GM12878 (cell line): ENCODE measurements around the gene PLEKHH1. TPM values are rescaled to one million over a fixed set of nuclear protein-coding genes. Genes with fewer than 3 reads are reported as not detected.

Experiments
- ATAC-seq: fragments of 200-7000 bp; cut with Tn5 transposase; 3 replicates; pipeline ENCODE4 v1.9.1; 2020; ENCODE audit warnings: mild to moderate bottlenecking, moderate library complexity
- BruUV-seq: library from RNA; stranded (reverse); fragments of 400-500 nt; replicated peaks from 2 replicates; lab custom pipeline; 2021; lab: Mats Ljungman, UMichigan
- CTCF ChIA-PET: fragments of 300-600 bp; sonication (Branson Sonifier 250); formaldehyde crosslinking; extraction: SDS; loops from one replicate; lab custom pipeline; 2021; ENCODE audit warnings: inconsistent platforms; lab: Yijun Ruan, JAX
- POLR2A ChIA-PET: fragments of 350-600 bp; formaldehyde crosslinking; extraction: SDS; loops from one replicate; lab custom pipeline; 2021; ENCODE audit warnings: inconsistent platforms; lab: Charles Lee
- RAD21 ChIA-PET: fragments of 300-600 bp; sonication (Branson Sonifier 250); formaldehyde crosslinking; loops from one replicate; lab custom pipeline; 2023; ENCODE audit warnings: antibody characterized with exemption; ENCODE audit not compliant: unreplicated experiment; lab: Charles Lee
- SMC1A ChIA-PET: fragments of 300-600 bp; sonication (Branson Sonifier 250); formaldehyde crosslinking; loops from one replicate; lab custom pipeline; 2023; ENCODE audit not compliant: unreplicated experiment, uncharacterized antibody; lab: Charles Lee
- DNase-seq: peaks from one replicate; pipeline ENCODE4 v3.0.0-alpha.2; 2011; ENCODE audit warnings: low read depth, low spot score
- FAIRE-seq: peaks from 3 replicates; lab custom pipeline; 2011; peaks lifted over from hg19 to GRCh38; lab: Jason Lieb, UNC
- H2AFZ ChIP-seq: 2 replicates; pipeline ENCODE4 v1.6.0; 2011; ENCODE audit warnings: low read depth, low read length, control low read depth; ENCODE audit not compliant: control insufficient read depth
- H3K27ac ChIP-seq: 2 replicates; pipeline ENCODE4 v1.5.1; 2011; ENCODE audit warnings: control low read depth; ENCODE audit not compliant: control insufficient read depth, insufficient read depth
- H3K27me3 ChIP-seq, 2 experiments: replicated peaks in 1 of 2; 2 replicates each; pipeline versions ENCODE4 v1.6.0 to v1.6.1; 2011; ENCODE audit warnings: low read length in 1 of 2; ENCODE audit not compliant: control insufficient read depth in 2 of 2, insufficient read depth in 2 of 2
- H3K36me3 ChIP-seq, 2 experiments: 2 replicates each; pipeline ENCODE4 v1.5.1; 2011; ENCODE audit warnings: low read length in 1 of 2; ENCODE audit not compliant: control insufficient read depth in 2 of 2, insufficient read depth in 2 of 2
- H3K4me1 ChIP-seq: 2 replicates; pipeline ENCODE4 v1.6.1; 2011; ENCODE audit warnings: mild to moderate bottlenecking, low read length, moderate library complexity, mixed read lengths; ENCODE audit not compliant: control insufficient read depth, insufficient read depth
- H3K4me2 ChIP-seq: 2 replicates; pipeline ENCODE4 v1.6.0; 2011; ENCODE audit warnings: control low read depth; ENCODE audit not compliant: control insufficient read depth, insufficient read depth
- H3K4me3 ChIP-seq: fragments of 200-600 bp; sonication (generic); 2 replicates; pipeline ENCODE4 v1.5.1; 2016
- H3K79me2 ChIP-seq: 2 replicates; pipeline ENCODE4 v1.6.0; 2011; ENCODE audit warnings: low read length; ENCODE audit not compliant: control insufficient read depth, insufficient read depth
- H3K9ac ChIP-seq: 2 replicates; pipeline ENCODE4 v1.8.0; 2011; ENCODE audit warnings: low read length, control low read depth, mixed read lengths; ENCODE audit not compliant: control insufficient read depth, insufficient read depth
- H3K9me3 ChIP-seq: replicated peaks from 3 replicates; pipeline ENCODE4 v1.5.1; 2011; ENCODE audit warnings: mild to moderate bottlenecking, low read length; ENCODE audit not compliant: control insufficient read depth, insufficient read depth
- H4K20me1 ChIP-seq: 2 replicates; pipeline ENCODE4 v1.6.0; 2011; ENCODE audit not compliant: control insufficient read depth, insufficient read depth
- ASH2L ChIP-seq: fragments of 300-600, 200-600 bp; sonication (generic); IDR thresholded peaks from 2 replicates; pipeline ENCODE4 v1.6.1; 2017; ENCODE audit warnings: low read depth, mild to moderate bottlenecking, borderline replicate concordance
- JUNB ChIP-seq: IDR thresholded peaks from 2 replicates; pipeline ENCODE4 v1.6.1; 2016; ENCODE audit warnings: antibody characterized with exemption, mild to moderate bottlenecking
- NFIC ChIP-seq: IDR thresholded peaks from 2 replicates; pipeline ENCODE4 v1.6.1; 2012; ENCODE audit warnings: low read depth, mild to moderate bottlenecking, inconsistent platforms, low read length, moderate library complexity
- NR2C1 ChIP-seq: fragments of 450-650 bp; IDR thresholded peaks from 2 replicates; pipeline ENCODE4 v1.6.1; 2017; ENCODE audit warnings: antibody characterized with exemption, mild to moderate bottlenecking, moderate library complexity
- RBBP5 ChIP-seq: fragments of 200-600 bp; sonication (generic); conservative IDR thresholded peaks from 2 replicates; pipeline ENCODE4 v1.6.1; 2016
- RCOR1 ChIP-seq: conservative IDR thresholded peaks from 2 replicates; pipeline ENCODE4 v1.6.1; 2012; ENCODE audit warnings: low read depth, low read length, improper control_type of control experiment
- SMC3 ChIP-seq: IDR thresholded peaks from 2 replicates; pipeline ENCODE4 v1.6.1; 2011; ENCODE audit warnings: low read length, improper control_type of control experiment, borderline replicate concordance
- STAT3 ChIP-seq: IDR thresholded peaks from 2 replicates; pipeline ENCODE4 v1.6.1; 2011; ENCODE audit warnings: low read depth, low read length, improper control_type of control experiment
- TAF1 ChIP-seq: IDR thresholded peaks from 2 replicates; pipeline ENCODE4 v1.6.1; 2011; ENCODE audit warnings: mild to moderate bottlenecking, low read depth, low read length, borderline replicate concordance
- WGBS: methylation state at CpG from one replicate; pipeline ENCODE4 v1.1.6; 2016; ENCODE audit warnings: low lambda C conversion rate; ENCODE audit not compliant: insufficient replicate concordance, insufficient coverage; ENCODE audit errors: missing lambda C conversion rate; 5-methylcytosine and 5-hydroxymethylcytosine counted together
- in situ Hi-C: fragments of 300-500 bp; cut with MboI; formaldehyde crosslinking; loops from 9 replicates; pipeline ENCODE4 v1.14.3; 2018; ENCODE audit warnings: mixed read lengths
- intact Hi-C: fragments of 100-400 bp; cut with micrococcal nuclease; formaldehyde crosslinking; loops from one replicate; pipeline ENCODE4 v1.14.2; 2022; ENCODE audit not compliant: unreplicated experiment
- polyA plus RNA-seq, 11 experiments: library from polyadenylated mRNA; depleted of rRNA in 4 of 11; unstranded in 6 of 11; stranded (reverse) in 5 of 11; fragments of >200 nt; fragmentation: Nextera tagmentation in 4 of 11; fragmentation: Illumina TruSeq in 1 of 11; extraction: Ambion mirVana in 4 of 11; extraction: Trizol in 1 of 11; gene quantifications; 1 replicate in 1 of 11; 2 replicates in 10 of 11; pipeline versions ENCODE4 v1.2.1 to v1.2.3, GENCODE V29; 2011 to 2016; ENCODE audit warnings: inconsistent platforms in 2 of 11, missing spikeins in 2 of 11, low read depth in 1 of 11
- total RNA-seq, 4 experiments: library from RNA; depleted of rRNA in 3 of 4; stranded (reverse); fragments of >200 nt in 3 of 4; fragmentation: Illumina TruSeq in 1 of 4; extraction: Trizol in 1 of 4; gene quantifications; 2 replicates each; pipeline versions ENCODE4 v1.2.1 to v1.2.3, GENCODE V29; 2013 to 2021
- TF ChIP-seq, protein P1 (sequence below): IDR thresholded peaks from 2 replicates; pipeline ENCODE4 v1.6.1; 2011; ENCODE audit warnings: mild to moderate bottlenecking, low read depth, low read length, moderate library complexity; ENCODE audit not compliant: insufficient replicate concordance

The PLEKHH1 gene
- total and polyA plus RNA-seq, 10 of the 15 experiments (the other 5 are each of a cell fraction or from before 2014, with no cell fraction given) = 0.11 to 0.95 (median 0.41) TPM

- Histone ChIP-seq H3K9me3 (peaks cover 31% of the 10 kb centered on the region), H2AFZ (no peak overlapping the region), H3K36me3 (no peaks in the 10 kb centered on the region; a peak in 1 of 4 replicates), H3K9ac (no peak overlapping the region), H3K27ac (no peak overlapping the region), H3K4me2 (no peak overlapping the region), H3K4me3 (no peak overlapping the region), H3K4me1 (peaks cover 38% of the 10 kb centered on the region), H4K20me1 (no peaks in the 10 kb centered on the region), H3K27me3 (no peaks in the 10 kb centered on the region), H3K79me2 (no peaks in the 10 kb centered on the region)
- ChIA-PET CTCF (interaction anchor here (1.3 kb wide), 1 partner anchor 21 kb away, joined by 3 read pairs; no protein-coding TSS in a partner anchor), POLR2A (no interaction called here), SMC1A (no interaction called here), RAD21 (no interaction called here)
- TF ChIP-seq RBBP5 (no peak), JUNB (no peak), SMC3 (no peak), ASH2L (no peak), NFIC (no peak), NR2C1 (no peak), RCOR1 (no peak), STAT3 (no peak), TAF1 (no peak)
- TF ChIP-seq, protein P1, sequence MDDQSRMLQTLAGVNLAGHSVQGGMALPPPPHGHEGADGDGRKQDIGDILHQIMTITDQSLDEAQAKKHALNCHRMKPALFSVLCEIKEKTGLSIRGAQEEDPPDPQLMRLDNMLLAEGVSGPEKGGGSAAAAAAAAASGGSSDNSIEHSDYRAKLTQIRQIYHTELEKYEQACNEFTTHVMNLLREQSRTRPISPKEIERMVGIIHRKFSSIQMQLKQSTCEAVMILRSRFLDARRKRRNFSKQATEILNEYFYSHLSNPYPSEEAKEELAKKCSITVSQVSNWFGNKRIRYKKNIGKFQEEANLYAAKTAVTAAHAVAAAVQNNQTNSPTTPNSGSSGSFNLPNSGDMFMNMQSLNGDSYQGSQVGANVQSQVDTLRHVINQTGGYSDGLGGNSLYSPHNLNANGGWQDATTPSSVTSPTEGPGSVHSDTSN = no peak
- DNase-seq (no peak), ATAC-seq (no peak), FAIRE-seq (no peak)
- BruUV-seq = no TSS peak
- in situ Hi-C loops = no loop called here
- intact Hi-C loops = no loop called here
- WGBS = 85% methylated on average over 3 of the region's 3 CpGs
Measured at GRCh38 chr14:67491285-67491684, 41.8 kb upstream of the PLEKHH1 start.
